IPS-18c (cell line): ENCODE results near the gene TIMP3.
"Not testable (repeated sequence)": the region's sequence is repeated elsewhere in the genome, so short reads cannot be mapped to it uniquely, and the experiment has no call there.

Experiments
- H3K4me3 ChIP-seq: 2 replicates; pipeline ENCODE4 v1.7.0; 2013; ENCODE audit warnings: low read depth, mild to moderate bottlenecking, low read length, moderate library complexity; ENCODE audit not compliant: insufficient read depth
- H3K9me3 ChIP-seq: one replicate; pipeline ENCODE4 v1.6.1; 2013; ENCODE audit warnings: mild to moderate bottlenecking, low read length, moderate library complexity; ENCODE audit not compliant: control insufficient read depth, insufficient read depth

The TIMP3 gene

GRCh38 chr22:32801537-32802236 lies at the start of gene TIMP3:
Gene TIMP3, plus strand, starts transcription at chr22:32801705. Its CDS starts 297 bp downstream, at chr22:32802002.
- peak within 1 kb of the TSS; percentile 51 for H3K4me3 ChIP-seq
- H3K9me3 ChIP-seq = no peaks in the 10 kb centered on the region

- no peak overlapping the region for H3K4me3 ChIP-seq
- H3K9me3 ChIP-seq = no peaks in the 10 kb centered on the region
These were observed 49.2 kb upstream of the TIMP3 start for GRCh38 chr22:32752326-32752725.

DNA sequence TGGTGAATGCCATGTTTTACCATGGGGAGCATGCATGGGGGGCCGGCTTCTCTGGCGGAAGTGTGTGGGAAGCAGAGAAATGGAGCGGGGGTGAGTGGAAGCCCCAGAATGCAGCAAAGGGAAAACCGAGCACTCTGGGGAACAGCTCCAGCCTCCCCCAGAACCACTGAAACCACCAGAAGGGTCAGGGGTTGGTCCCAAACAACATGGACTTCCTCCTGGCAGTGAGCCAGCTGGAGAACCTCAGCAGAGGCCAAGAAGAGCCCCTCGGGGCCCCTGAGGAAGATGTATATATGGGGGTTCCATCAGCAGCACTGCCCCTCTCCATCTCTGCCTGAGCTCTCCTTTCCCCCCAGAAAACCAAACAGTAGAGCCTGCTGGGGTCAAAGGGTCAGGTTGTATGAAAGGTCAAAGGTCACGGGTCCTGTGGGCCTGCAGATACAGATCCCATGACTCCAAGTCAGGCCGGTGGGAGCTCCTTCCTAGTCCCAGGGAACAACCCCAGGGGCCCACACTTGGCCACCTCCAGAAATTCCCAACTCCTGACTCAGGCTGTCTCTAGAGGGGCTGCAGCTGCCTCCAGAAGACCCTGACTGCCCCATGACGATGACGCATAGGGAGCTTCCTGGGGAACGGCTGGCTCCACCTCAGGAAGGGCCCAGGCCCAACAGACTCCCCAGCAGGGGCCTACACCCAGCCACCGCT lies 48.5 kb upstream of the TIMP3 start:
- no peaks in the 10 kb centered on the region for H3K9me3 ChIP-seq
- no peak overlapping the region for H3K4me3 ChIP-seq

GRCh38 chr22:32753591-32753990 lies 47.9 kb upstream of the TIMP3 start:
- H3K9me3 ChIP-seq = no peaks in the 10 kb centered on the region
- H3K4me3 ChIP-seq = no peak overlapping the region

- H3K9me3 ChIP-seq = no peaks in the 10 kb centered on the region
- no peak overlapping the region for H3K4me3 ChIP-seq
These were observed 47.0 kb upstream of the TIMP3 start for GRCh38 chr22:32754413-32755041.

- not testable (repeated sequence) for H3K9me3 ChIP-seq, H3K4me3 ChIP-seq
These were observed 44.3 kb upstream of the TIMP3 start for GRCh38 chr22:32757086-32757762.

- Histone ChIP-seq H3K9me3 (no peaks in the 10 kb centered on the region), H3K4me3 (no peak overlapping the region)
These were observed 42.6 kb upstream of the TIMP3 start for GRCh38 chr22:32758866-32759385.

DNA sequence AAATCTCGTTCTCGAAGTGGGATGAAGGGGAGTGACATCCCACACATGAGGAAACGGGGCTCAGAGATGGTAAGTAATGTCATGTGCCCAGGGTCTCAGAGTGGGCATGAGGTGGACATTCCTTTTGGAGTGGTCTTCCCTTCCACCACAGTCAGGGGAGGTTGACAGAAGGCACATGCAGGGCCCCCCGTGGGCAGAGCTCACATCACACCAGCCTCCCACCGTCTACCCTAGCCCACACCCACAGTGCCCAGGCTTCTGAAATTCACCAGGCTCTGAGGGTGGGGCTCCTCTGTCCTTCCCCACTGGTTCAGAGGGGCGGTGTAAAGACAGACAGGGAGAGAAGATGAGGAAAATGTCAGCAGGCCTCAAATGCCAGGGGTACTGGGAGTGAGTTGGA lies 41.1 kb upstream of the TIMP3 start:
- Histone ChIP-seq H3K9me3 (no peaks in the 10 kb centered on the region), H3K4me3 (no peak overlapping the region)

- H3K4me3 ChIP-seq = no peak overlapping the region
- H3K9me3 ChIP-seq = no peaks in the 10 kb centered on the region
These were observed 40.7 kb upstream of the TIMP3 start for GRCh38 chr22:32760815-32761214.

DNA sequence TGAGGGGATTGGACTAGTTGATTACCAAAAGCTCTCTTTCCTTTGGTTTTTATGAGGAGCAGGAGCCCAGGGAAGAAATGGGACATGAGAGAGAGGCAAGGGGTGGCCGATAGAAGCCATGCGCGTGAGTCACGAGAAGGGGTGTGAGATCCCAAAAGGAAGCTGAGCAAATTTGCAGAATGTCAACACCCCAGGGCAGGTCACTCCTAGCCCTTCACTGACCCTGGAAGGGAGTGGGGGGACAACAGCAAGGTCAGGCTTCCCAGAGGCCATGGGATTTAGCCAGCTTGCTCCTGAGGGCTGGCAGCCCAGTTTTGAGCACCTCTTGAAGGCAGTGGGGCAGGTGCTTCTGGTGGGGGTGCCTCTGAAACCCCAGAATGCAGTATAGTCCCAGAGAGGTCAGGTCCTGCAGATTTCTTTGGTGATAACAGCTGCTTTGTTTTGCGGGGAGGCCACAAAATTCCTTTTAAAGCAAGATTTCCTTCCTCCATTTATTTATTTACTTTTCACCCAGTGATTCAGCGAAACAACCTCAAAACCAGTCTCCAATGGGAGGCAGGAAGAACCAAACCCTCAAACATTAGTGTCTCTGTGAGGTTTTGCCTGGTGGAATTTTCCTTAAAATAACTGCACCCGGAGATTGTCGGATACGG lies 40.1 kb upstream of the TIMP3 start:
- Histone ChIP-seq H3K4me3 (no peak overlapping the region), H3K9me3 (no peaks in the 10 kb centered on the region)

DNA sequence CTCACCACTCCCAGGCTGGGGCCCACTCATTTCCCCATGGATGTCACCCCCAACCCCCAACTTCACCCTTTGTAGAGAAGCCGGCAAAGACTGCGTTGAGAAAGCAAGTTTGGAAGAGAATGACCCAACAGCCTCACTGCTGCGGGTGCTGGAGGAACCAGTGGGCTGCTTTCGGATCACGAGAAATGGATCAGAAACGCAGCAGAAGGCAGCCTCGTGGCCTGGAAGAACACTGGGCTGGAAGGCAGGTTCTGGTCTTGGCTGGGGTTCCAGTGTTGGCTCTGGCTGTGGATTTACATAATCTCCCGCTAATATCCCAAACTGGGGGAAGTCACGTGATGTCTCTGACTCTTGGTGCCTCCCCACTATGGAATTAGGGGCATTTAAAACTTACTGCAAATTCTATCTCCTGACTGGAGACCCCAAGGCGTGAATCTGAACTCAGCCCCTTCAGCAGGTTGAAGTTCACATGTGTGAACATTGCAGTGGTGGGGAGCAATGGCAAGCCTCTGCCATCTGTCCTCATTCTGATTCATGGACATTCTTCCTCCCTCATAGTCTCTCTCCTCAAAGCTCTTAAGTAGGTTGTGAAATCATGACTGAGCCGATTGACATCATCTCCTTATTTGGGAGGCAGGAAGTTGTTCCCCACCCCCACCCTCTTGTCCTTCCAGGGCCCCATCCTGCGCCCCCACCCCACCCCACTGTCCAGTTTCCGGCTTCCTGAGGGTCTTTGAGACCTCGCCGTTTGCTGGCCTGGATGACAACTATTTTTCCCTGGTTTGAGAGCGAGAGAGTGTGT lies 37.0 kb upstream of the TIMP3 start:
- no peaks in the 10 kb centered on the region for H3K9me3 ChIP-seq
- no peak overlapping the region for H3K4me3 ChIP-seq

- H3K4me3 ChIP-seq = no peak overlapping the region
- no peaks in the 10 kb centered on the region for H3K9me3 ChIP-seq
These were observed 36.3 kb upstream of the TIMP3 start for GRCh38 chr22:32765132-32765618.

DNA sequence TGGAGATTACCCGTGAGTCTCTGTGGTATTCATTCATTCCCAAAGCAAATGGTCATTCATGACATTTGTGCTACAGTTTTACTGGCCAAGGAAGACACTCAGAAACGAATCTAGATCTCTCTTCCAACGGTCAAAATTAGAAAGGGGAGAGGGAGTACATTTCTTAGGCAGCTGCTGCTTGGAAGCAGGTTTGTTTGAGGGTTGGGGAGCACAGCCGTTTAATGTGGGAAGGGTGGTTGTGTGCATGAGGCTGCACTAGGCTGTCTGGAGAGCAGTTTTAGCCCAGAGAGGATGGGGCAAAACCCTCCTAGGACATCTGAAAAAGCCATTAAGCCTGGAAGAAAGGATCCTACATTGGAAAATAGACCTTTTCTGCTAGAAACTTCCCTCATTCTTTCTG lies 29.7 kb upstream of the TIMP3 start:
- Histone ChIP-seq H3K9me3 (no peaks in the 10 kb centered on the region), H3K4me3 (no peak overlapping the region)

DNA sequence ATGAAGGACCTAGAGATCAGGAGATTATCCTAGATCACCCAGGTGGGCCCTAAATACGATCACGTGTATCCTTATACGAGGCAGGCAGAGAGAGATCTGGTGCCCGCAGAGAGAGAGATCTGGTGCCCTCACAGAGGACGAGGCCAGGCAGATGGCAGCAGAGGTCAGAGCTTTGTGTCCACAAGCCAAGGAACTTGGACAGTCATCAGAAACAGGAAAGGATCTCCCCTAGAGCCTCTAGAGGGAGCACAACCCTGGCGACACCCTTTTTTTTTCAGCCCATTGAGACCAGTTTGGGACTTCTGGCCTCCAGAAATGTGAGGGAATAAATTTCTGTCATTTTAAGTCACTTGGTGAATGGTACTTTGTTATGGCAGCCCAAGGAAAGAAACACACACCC lies 25.5 kb upstream of the TIMP3 start:
- H3K4me3 ChIP-seq = no peak overlapping the region
- H3K9me3 ChIP-seq = no peaks in the 10 kb centered on the region

GRCh38 chr22:32776397-32776796 lies 25.1 kb upstream of the TIMP3 start:
- Histone ChIP-seq H3K9me3 (no peaks in the 10 kb centered on the region), H3K4me3 (no peak overlapping the region)

DNA sequence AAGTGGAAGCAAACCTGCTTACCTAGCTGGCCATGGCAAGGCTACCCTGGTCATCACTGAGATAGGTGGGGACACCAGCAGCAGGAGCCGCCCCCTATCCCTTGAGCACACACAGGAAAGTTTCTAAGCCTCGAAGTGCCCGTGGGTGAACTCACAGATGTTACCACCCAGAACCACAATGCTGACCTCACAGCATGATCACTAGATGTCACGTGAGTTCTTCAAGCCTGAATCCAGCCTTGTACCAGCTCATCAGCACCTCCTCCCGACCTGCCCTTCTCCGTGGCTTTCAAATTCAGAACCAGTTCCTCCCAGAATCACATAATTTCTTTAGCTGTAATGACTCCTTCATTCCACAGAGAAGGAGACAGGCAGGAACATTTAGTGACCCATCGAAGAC lies 24.7 kb upstream of the TIMP3 start:
- no peak overlapping the region for H3K4me3 ChIP-seq
- H3K9me3 ChIP-seq = no peaks in the 10 kb centered on the region
